H1 (cell line): ENCODE results near the gene VEGFC. TPM values are rescaled to one million over a fixed set of nuclear protein-coding genes. Genes with fewer than 3 reads are reported as not detected.

Source experiments
- CTCF ChIA-PET: fragments of 300-600 bp; sonication (Branson Sonifier 250); formaldehyde crosslinking; loops from one replicate; lab custom pipeline; 2021; ENCODE audit not compliant: partially characterized antibody; lab: Charles Lee
- POLR2A ChIA-PET: fragments of 300-600 bp; sonication (Branson Sonifier 250); formaldehyde crosslinking; loops from one replicate; lab custom pipeline; 2021; ENCODE audit warnings: inconsistent platforms; ENCODE audit not compliant: partially characterized antibody; lab: Charles Lee
- DNase-seq, 2 experiments: peaks; one replicate each; pipeline versions ENCODE4 v3.0.0 to v3.0.0-alpha.2; 2010 to 2022; ENCODE audit warnings: low spot score in 2 of 2, low read depth in 1 of 2, mixed read lengths in 1 of 2
- FAIRE-seq: peaks from 2 replicates; lab custom pipeline; 2011; peaks lifted over from hg19 to GRCh38; lab: Jason Lieb, UNC
- H2AFZ ChIP-seq: 2 replicates; pipeline ENCODE4 v1.8.1; 2012; ENCODE audit warnings: low read length, inconsistent platforms
- H2AK5ac ChIP-seq: 2 replicates; pipeline ENCODE4 v1.6.1; 2013; ENCODE audit warnings: low read depth, low read length
- H2BK120ac ChIP-seq: replicated peaks from 2 replicates; pipeline ENCODE3; 2013; ENCODE audit warnings: low read depth, low read length, inconsistent platforms
- H2BK12ac ChIP-seq: 2 replicates; pipeline ENCODE4 v1.6.1; 2013; ENCODE audit warnings: low read depth, low read length
- H2BK15ac ChIP-seq: 2 replicates; pipeline ENCODE4 v1.6.1; 2013; ENCODE audit warnings: low read length
- H2BK20ac ChIP-seq: 2 replicates; pipeline ENCODE4 v1.6.1; 2013; ENCODE audit warnings: low read length
- H2BK5ac ChIP-seq: 2 replicates; pipeline ENCODE4 v1.6.1; 2013; ENCODE audit warnings: low read depth, low read length
- H3K14ac ChIP-seq: 2 replicates; pipeline ENCODE4 v1.6.1; 2013; ENCODE audit warnings: inconsistent platforms; ENCODE audit not compliant: insufficient read length
- H3K18ac ChIP-seq: 2 replicates; pipeline ENCODE4 v1.6.1; 2013; ENCODE audit warnings: low read length; ENCODE audit errors: extremely low read depth
- H3K23ac ChIP-seq: 2 replicates; pipeline ENCODE4 v1.6.1; 2013; ENCODE audit warnings: inconsistent platforms; ENCODE audit not compliant: insufficient read length
- H3K23me2 ChIP-seq: 2 replicates; pipeline ENCODE4 v1.6.1; 2013; ENCODE audit warnings: low read depth, low read length
- H3K27ac ChIP-seq: 2 replicates; pipeline ENCODE4 v1.6.1; 2011; ENCODE audit warnings: low read depth, low read length, inconsistent platforms
- H3K27me3 ChIP-seq, 4 experiments: replicated peaks in 1 of 4; 1 replicate in 1 of 4; 2 replicates in 3 of 4; pipeline versions ENCODE4 v1.6.1 to v1.8.1; 2011 to 2013; ENCODE audit warnings: low read length in 3 of 4, mild to moderate bottlenecking in 3 of 4, inconsistent platforms in 2 of 4, mixed read lengths in 2 of 4, moderate library complexity in 1 of 4; ENCODE audit not compliant: control insufficient read depth in 3 of 4, insufficient read depth in 3 of 4; ENCODE audit errors: extremely low read depth in 1 of 4
- H3K36me3 ChIP-seq, 4 experiments: 2 replicates each; pipeline versions ENCODE4 v1.6.1 to v1.8.1; 2011 to 2013; ENCODE audit warnings: mild to moderate bottlenecking in 4 of 4, low read length in 3 of 4, moderate library complexity in 2 of 4, control low read depth in 1 of 4, inconsistent platforms in 1 of 4; ENCODE audit not compliant: insufficient read depth in 4 of 4, control insufficient read depth in 2 of 4
- H3K4ac ChIP-seq: replicated peaks from 2 replicates; pipeline ENCODE3; 2013; ENCODE audit warnings: low read length, low read depth, mixed read lengths, inconsistent platforms; ENCODE audit not compliant: insufficient read length
- H3K4me1 ChIP-seq, 4 experiments: replicated peaks in 1 of 4; 1 replicate in 1 of 4; 2 replicates in 3 of 4; pipeline versions ENCODE4 v1.6.1 to v1.8.1; 2011 to 2013; ENCODE audit warnings: low read length in 3 of 4, inconsistent platforms in 2 of 4, mixed read lengths in 1 of 4; ENCODE audit not compliant: insufficient read depth in 4 of 4, control insufficient read depth in 3 of 4
- H3K4me2 ChIP-seq, 2 experiments: 2 replicates each; pipeline versions ENCODE4 v1.6.1 to v1.8.1; 2011 to 2013; ENCODE audit warnings: low read depth in 2 of 2, low read length in 2 of 2, control low read depth in 1 of 2, inconsistent platforms in 1 of 2, mild to moderate bottlenecking in 1 of 2; ENCODE audit not compliant: insufficient read depth in 1 of 2
- H3K4me3 ChIP-seq, 4 experiments: fragments of 200-600, 300-600 bp in 1 of 4; sonication (generic), shearing (Covaris generic), sonication (Bioruptor Twin) in 1 of 4; 2 replicates each; pipeline versions ENCODE4 v1.5.1 to v1.8.1; 2011 to 2016; ENCODE audit warnings: low read length in 4 of 4, low read depth in 3 of 4, control low read depth in 2 of 4, inconsistent platforms in 2 of 4, mild to moderate bottlenecking in 2 of 4, mixed read lengths in 1 of 4, moderate library complexity in 1 of 4; ENCODE audit not compliant: insufficient read depth in 2 of 4; ENCODE audit errors: extremely low read depth in 1 of 4
- H3K56ac ChIP-seq: replicated peaks from 2 replicates; pipeline ENCODE3; 2013; ENCODE audit warnings: low read depth, mild to moderate bottlenecking, mixed read lengths, low read length, inconsistent platforms; ENCODE audit not compliant: insufficient read length
- H3K79me1 ChIP-seq: 2 replicates; pipeline ENCODE4 v1.6.1; 2013; ENCODE audit warnings: low read depth, low read length, control low read depth
- H3K79me2 ChIP-seq, 2 experiments: 2 replicates each; pipeline versions ENCODE4 v1.6.1 to v1.8.1; 2012 to 2013; ENCODE audit warnings: low read length in 2 of 2, mild to moderate bottlenecking in 2 of 2, inconsistent platforms in 1 of 2; ENCODE audit not compliant: insufficient read depth in 2 of 2, control insufficient read depth in 1 of 2
- H3K9ac ChIP-seq, 4 experiments: replicated peaks in 1 of 4; 1 replicate in 1 of 4; 2 replicates in 3 of 4; pipeline versions ENCODE4 v1.6.1 to v1.8.1; 2011 to 2013; ENCODE audit warnings: low read depth in 3 of 4, low read length in 3 of 4, control low read depth in 2 of 4, mild to moderate bottlenecking in 2 of 4, moderate library complexity in 2 of 4, inconsistent platforms in 1 of 4; ENCODE audit errors: extremely low read depth in 1 of 4
- H3K9me3 ChIP-seq, 2 experiments: 2 replicates each; pipeline versions ENCODE4 v1.6.1 to v1.8.1; 2012 to 2013; ENCODE audit warnings: mild to moderate bottlenecking in 2 of 2, moderate library complexity in 2 of 2, control low read depth in 1 of 2, inconsistent platforms in 1 of 2, low read depth in 1 of 2, low read length in 1 of 2, mixed read lengths in 1 of 2; ENCODE audit not compliant: insufficient read depth in 2 of 2
- H4K20me1 ChIP-seq, 2 experiments: replicated peaks in 1 of 2; 2 replicates each; pipeline versions ENCODE3 to v1.8.1; 2011 to 2013; ENCODE audit warnings: inconsistent platforms in 2 of 2, low read length in 2 of 2, mild to moderate bottlenecking in 1 of 2; ENCODE audit not compliant: insufficient read depth in 2 of 2, control insufficient read depth in 1 of 2
- H4K5ac ChIP-seq: 2 replicates; pipeline ENCODE4 v1.6.1; 2013; ENCODE audit warnings: low read length, low read depth, mixed read lengths, inconsistent platforms; ENCODE audit not compliant: insufficient read length
- H4K8ac ChIP-seq: 2 replicates; pipeline ENCODE4 v1.8.0; 2013; ENCODE audit warnings: mild to moderate bottlenecking, moderate library complexity, low read length, inconsistent platforms; ENCODE audit not compliant: insufficient read depth; ENCODE audit errors: extremely low read depth
- H4K91ac ChIP-seq: replicated peaks from 2 replicates; pipeline ENCODE3; 2013; ENCODE audit warnings: low read length, mixed read lengths, inconsistent platforms; ENCODE audit not compliant: insufficient read length
- CHD2 ChIP-seq: IDR thresholded peaks from 2 replicates; pipeline ENCODE4 v1.6.1; 2012; ENCODE audit warnings: low read length, improper control_type of control experiment
- JUND ChIP-seq: IDR thresholded peaks from 2 replicates; pipeline ENCODE4 v1.6.1; 2011; ENCODE audit warnings: mild to moderate bottlenecking, improper control_type of control experiment, low read length
- TBP ChIP-seq: IDR thresholded peaks from 2 replicates; pipeline ENCODE4 v1.6.1; 2011; ENCODE audit warnings: low read depth, low read length, improper control_type of control experiment
- ZNF274 ChIP-seq: IDR thresholded peaks from 2 replicates; pipeline ENCODE4 v1.7.0; 2012; ENCODE audit warnings: low read length, borderline replicate concordance; ENCODE audit errors: extremely low read depth
- WGBS, 2 experiments: shearing (Covaris generic) in 1 of 2; methylation state at CpG; one replicate each; pipeline versions ENCODE4 v1.1.6 to v1.1.7; 2013 to 2015; ENCODE audit warnings: low lambda C conversion rate in 2 of 2, mixed read lengths in 2 of 2, inconsistent platforms in 1 of 2, low coverage in 1 of 2, missing lambda C conversion rate in 1 of 2; ENCODE audit not compliant: insufficient replicate concordance in 2 of 2, insufficient coverage in 1 of 2, insufficient read length in 1 of 2; ENCODE audit errors: extremely low coverage in 1 of 2, missing lambda C conversion rate in 1 of 2; 5-methylcytosine and 5-hydroxymethylcytosine counted together
- polyA plus RNA-seq, 7 experiments: library from polyadenylated mRNA; depleted of rRNA in 3 of 7; stranded (reverse) in 5 of 7; unstranded in 2 of 7; fragments of >200 nt in 5 of 7; fragments of 200-250 nt in 2 of 7; gene quantifications; 1 replicate in 5 of 7; 2 replicates in 1 of 7; 4 replicates in 1 of 7; pipeline versions ENCODE4 v1.2.1 to v1.2.3, GENCODE V29; 2011 to 2013; ENCODE audit warnings: missing spikeins in 2 of 7, mixed read lengths in 2 of 7
- total RNA-seq: library from RNA; stranded (reverse); fragmentation: NEBNext Ultra II Directional; extraction: Animal tissue kit (Norgen Biotek cat#: 25700); gene quantifications from 2 replicates; pipeline ENCODE4 v1.2.1, GENCODE V29; 2021

Gene VEGFC
- total and polyA plus RNA-seq, 2 of the 8 experiments (the other 6 are each of a cell fraction or from before 2014, with no cell fraction given) = 0.53 to 1.4 TPM

- H4K8ac ChIP-seq = no peak overlapping the region
- H3K4me1 ChIP-seq = no peaks in the 10 kb centered on the region
- no peak overlapping the region for H3K23ac ChIP-seq
- H3K79me1 ChIP-seq = no peaks in the 10 kb centered on the region
- H3K9ac ChIP-seq = no peak overlapping the region
- H3K23me2 ChIP-seq = no peaks in the 10 kb centered on the region; the same call in 1 of the 2 replicates
- CTCF ChIA-PET = interaction anchor here (0.6 kb wide), 2 partner anchors 147 to 251 kb away, joined by 3 read pairs; no protein-coding TSS in a partner anchor
- H3K36me3 ChIP-seq = no peaks in the 10 kb centered on the region
- no peaks in the 10 kb centered on the region for H3K27me3 ChIP-seq
- H3K79me2 ChIP-seq = no peaks in the 10 kb centered on the region
- H4K91ac ChIP-seq = no peak overlapping the region
- no peak overlapping the region for H4K5ac ChIP-seq
- H3K56ac ChIP-seq = no peak overlapping the region
- H3K18ac ChIP-seq = no peak overlapping the region
- POLR2A ChIA-PET = no interaction called here
- H2BK15ac ChIP-seq = no peak overlapping the region
- no peaks in the 10 kb centered on the region for H4K20me1 ChIP-seq
- H3K4ac ChIP-seq = no peak overlapping the region
- H3K27ac ChIP-seq = no peak overlapping the region
- no peak overlapping the region for H2BK20ac ChIP-seq
- no peak overlapping the region for H3K4me3 ChIP-seq
- H2BK120ac ChIP-seq = no peak overlapping the region
- no peak overlapping the region for H2BK12ac ChIP-seq
- FAIRE-seq (no peak), DNase-seq (no peak)
- 91 to 100% methylated on average over 2 to 5 of the region's 5 CpGs for WGBS, 2 experiments
- no peaks in the 10 kb centered on the region for H3K9me3 ChIP-seq
- no peak overlapping the region for H2AK5ac ChIP-seq
- H3K14ac ChIP-seq = no peak overlapping the region
- no peak overlapping the region for H2BK5ac ChIP-seq
- no peak overlapping the region for H3K4me2 ChIP-seq
- 0 out of 2 replicates have a peak overlapping the region, but pooled peaks have one; percentile 40 for H2AFZ ChIP-seq
- TF ChIP-seq JUND (no peak), TBP (no peak), CHD2 (no peak), ZNF274 (no peak)
Observed at GRCh38 chr4:176806778-176807375, 14.2 kb upstream of the VEGFC start.
